Measurements from ENCODE around the gene NEURL2.

NEURL2 gene

GRCh38 chr20:45867819-45868176 lies 23.2 kb downstream of the NEURL2 start:
- no peak for TF ChIP-seq CTCF (IDR thresholded peaks at IDR 0.05; ENCODE audit: poor library complexity, severe bottlenecking)
- Histone ChIP-seq H3K9me3 (ENCODE audit: severe bottlenecking) (no peaks in the 10 kb centered on the region), H3K4me1 (ENCODE audit: insufficient read depth, poor library complexity, severe bottlenecking) (peaks cover 11% of the 10 kb centered on the region), H3K27ac (ENCODE audit: poor library complexity, severe bottlenecking) (peak overlapping the region; percentile 68), H3K27me3 (ENCODE audit: insufficient read depth, poor library complexity, severe bottlenecking) (no peaks in the 10 kb centered on the region), H3K4me3 (ENCODE audit: severe bottlenecking) (no peak overlapping the region), H3K36me3 (ENCODE audit: low read depth) (no peaks in the 10 kb centered on the region)
- peak; percentile 95 for ATAC-seq (ENCODE audit: low read depth)
- DNase-seq (ENCODE audit: low spot score) = no peak

GRCh38 chr20:45867136-45867818 lies 23.7 kb downstream of the NEURL2 start:
- Histone ChIP-seq H3K9me3 (ENCODE audit: severe bottlenecking) (no peaks in the 10 kb centered on the region), H3K27me3 (ENCODE audit: insufficient read depth, poor library complexity, severe bottlenecking) (no peaks in the 10 kb centered on the region), H3K36me3 (ENCODE audit: low read depth) (no peaks in the 10 kb centered on the region), H3K4me1 (ENCODE audit: insufficient read depth, poor library complexity, severe bottlenecking) (peaks cover 11% of the 10 kb centered on the region), H3K4me3 (ENCODE audit: severe bottlenecking) (no peak overlapping the region), H3K27ac (ENCODE audit: poor library complexity, severe bottlenecking) (peak overlapping the region; percentile 68)
- ATAC-seq (ENCODE audit: low read depth) (peak; percentile 8; the same call in 1 of the 3 replicates), DNase-seq (ENCODE audit: low spot score) (no peak)
- no peak for TF ChIP-seq CTCF (IDR thresholded peaks at IDR 0.05; ENCODE audit: poor library complexity, severe bottlenecking)

- Histone ChIP-seq H3K4me3 (ENCODE audit: severe bottlenecking) (no peak overlapping the region), H3K27ac (ENCODE audit: poor library complexity, severe bottlenecking) (peak overlapping the region; percentile 68), H3K4me1 (ENCODE audit: insufficient read depth, poor library complexity, severe bottlenecking) (peaks cover 11% of the 10 kb centered on the region), H3K36me3 (ENCODE audit: low read depth) (no peaks in the 10 kb centered on the region), H3K9me3 (ENCODE audit: severe bottlenecking) (no peaks in the 10 kb centered on the region), H3K27me3 (ENCODE audit: insufficient read depth, poor library complexity, severe bottlenecking) (no peaks in the 10 kb centered on the region)
- no peak for TF ChIP-seq CTCF (IDR thresholded peaks at IDR 0.05; ENCODE audit: poor library complexity, severe bottlenecking)
- ATAC-seq (ENCODE audit: low read depth) (no peak), DNase-seq (ENCODE audit: low spot score) (no peak)
Observed at GRCh38 chr20:45866454-45866853, 24.6 kb downstream of the NEURL2 start.

- Histone ChIP-seq H3K4me3 (ENCODE audit: severe bottlenecking) (no peak overlapping the region), H3K27me3 (ENCODE audit: insufficient read depth, poor library complexity, severe bottlenecking) (no peaks in the 10 kb centered on the region), H3K36me3 (ENCODE audit: low read depth) (no peaks in the 10 kb centered on the region), H3K27ac (ENCODE audit: poor library complexity, severe bottlenecking) (no peak overlapping the region), H3K4me1 (ENCODE audit: insufficient read depth, poor library complexity, severe bottlenecking) (peaks cover 14% of the 10 kb centered on the region), H3K9me3 (ENCODE audit: severe bottlenecking) (no peaks in the 10 kb centered on the region)
- no peak for TF ChIP-seq CTCF (IDR thresholded peaks at IDR 0.05; ENCODE audit: poor library complexity, severe bottlenecking)
- DNase-seq (ENCODE audit: low spot score) (no peak), ATAC-seq (ENCODE audit: low read depth) (no peak)
Observed at GRCh38 chr20:45863543-45864470, 27.2 kb downstream of the NEURL2 start.

Data from RWPE2 (cell line).